NCI-H69 (cell line): ENCODE measurements around the gene ACIN1.
A peak's percentile ranks its signal among the peaks of the same experiment; 100 is the strongest.

Source experiments
- DNase-seq: peaks from one replicate; lab custom pipeline; 2025; lab: John Stamatoyannopoulos, UW

The ACIN1 gene

GRCh38 chr14:23105348-23105824, 10.4 kb upstream of the ACIN1 start:
- DNase-seq = no peak

GRCh38 chr14:23104591-23105347, 9.8 kb upstream of the ACIN1 start, which contains the start of gene CIROP:
Gene CIROP, minus strand, starts transcription at chr14:23104989. Its CDS starts 69 bp downstream, at chr14:23104920.
- peak; percentile 36 for DNase-seq

GRCh38 chr14:23104070-23104590, 9.2 kb upstream of the ACIN1 start:
- DNase-seq = no peak

- no peak for DNase-seq
Observed at GRCh38 chr14:23103581-23103980, 8.6 kb upstream of the ACIN1 start.

GRCh38 chr14:23102801-23103200, 7.9 kb upstream of the ACIN1 start:
- no peak for DNase-seq

GRCh38 chr14:23101986-23102625, 7.2 kb upstream of the ACIN1 start:
- no peak for DNase-seq

- DNase-seq = no peak
Observed at GRCh38 chr14:23101213-23101970, 6.5 kb upstream of the ACIN1 start.

GRCh38 chr14:23099212-23099861, 4.4 kb upstream of the ACIN1 start:
- no peak for DNase-seq

GRCh38 chr14:23097786-23098185, 2.9 kb upstream of the ACIN1 start:
- no peak for DNase-seq

GRCh38 chr14:23095196-23096108, 516 bp upstream of the ACIN1 start, which contains the start of gene C14orf119:
Gene C14orf119, plus strand, starts transcription at chr14:23095505. Its CDS starts 2,154 bp downstream, at chr14:23097659.
- DNase-seq = no peak

GRCh38 chr14:23093991-23094665, 808 bp downstream of the ACIN1 start:
- DNase-seq = no peak

- DNase-seq = no peak
Observed at GRCh38 chr14:23093526-23093925, 1.4 kb downstream of the ACIN1 start.

- no peak for DNase-seq
Observed at GRCh38 chr14:23093104-23093503, 1.8 kb downstream of the ACIN1 start.

- no peak for DNase-seq
Observed at GRCh38 chr14:23091294-23092225, 3.4 kb downstream of the ACIN1 start.

- DNase-seq = no peak
Observed at GRCh38 chr14:23090254-23090636, 4.7 kb downstream of the ACIN1 start.

GRCh38 chr14:23089498-23090253, 5.3 kb downstream of the ACIN1 start:
- DNase-seq = no peak

GRCh38 chr14:23086565-23086964, 8.4 kb downstream of the ACIN1 start:
- no peak for DNase-seq

- DNase-seq = no peak
Observed at GRCh38 chr14:23085458-23085857, 9.5 kb downstream of the ACIN1 start.
